Left cardiac atrium (tissue), 4 donors: Measurements from ENCODE around the gene TMEM233. TPM values are rescaled to one million over a fixed set of nuclear protein-coding genes. Genes with fewer than 3 reads are reported as not detected.
"Not testable (repeated sequence)": the region's sequence is repeated elsewhere in the genome, so short reads cannot be mapped to it uniquely, and the experiment has no call there.

Experiments
- ATAC-seq, 2 donors: fragments of 200-7000 bp; cut with Tn5 transposase; one replicate each; pipeline ENCODE4 v1.9.1; 2020; ENCODE audit warnings: mild to moderate bottlenecking in 2 of 2, moderate library complexity in 2 of 2
- DNase-seq: peaks from one replicate; pipeline ENCODE4 v3.0.0-alpha.2; 2020
- intact Hi-C, 2 donors: fragments of 100-400 bp; cut with DNase I; formaldehyde crosslinking; loops; one replicate each; pipeline versions ENCODE4 v1.14.1 to v1.15.1; 2022 to 2023
- total RNA-seq, 2 donors: library from RNA; stranded (reverse); fragmentation: NEBNext Ultra II Directional; extraction: Animal tissue kit (Norgen Biotek cat#: 25700); gene quantifications; one replicate each; pipeline ENCODE4 v1.2.1, GENCODE V29; 2021
- donor health status: DM: no; HTN: yes; CAD: no.
- donor health status: DM: no; HTN: yes; CAD: no; lungs with severe emphysema.
- donor health status: DM: yes; HTN: yes; CAD: no.
- donor health status: Dilated cardiomyopathy.

TMEM233 gene
- total RNA-seq, 2 donors from 2014 or later: 0.50 to 0.84 TPM

GRCh38 chr12:119601877-119602733 is 8.5 kb downstream of the TMEM233 start:
- DNase-seq: no peak
- intact Hi-C loops: no loop called here
- no peak for ATAC-seq

GRCh38 chr12:119602734-119603094 is 9.1 kb downstream of the TMEM233 start:
- no peak for ATAC-seq
- intact Hi-C loops: no loop called here

GRCh38 chr12:119603767-119604166 is 10.2 kb downstream of the TMEM233 start:
- no peak for DNase-seq
- intact Hi-C loops: no loop called here
- ATAC-seq: no peak

More at GRCh38 chr12:119602734-119603094, 9.1 kb downstream of the TMEM233 start:
- DNase-seq: no peak

GRCh38 chr12:119609358-119609757 is 15.8 kb downstream of the TMEM233 start:
- ATAC-seq (no peak), DNase-seq (no peak)
- intact Hi-C loops: no loop called here

- intact Hi-C loops: no loop called here
- no peak for ATAC-seq
- DNase-seq: no peak
Measured at GRCh38 chr12:119613319-119613936, 19.9 kb downstream of the TMEM233 start.

- DNase-seq (no peak), ATAC-seq (no peak)
- intact Hi-C loops: no loop called here
Measured at GRCh38 chr12:119614705-119615104, 21.1 kb downstream of the TMEM233 start.

GRCh38 chr12:119615518-119616475 is 22.2 kb downstream of the TMEM233 start:
- ATAC-seq (no peak), DNase-seq (no peak)
- intact Hi-C loops: no loop called here

GRCh38 chr12:119618328-119618896 is 24.8 kb downstream of the TMEM233 start:
- DNase-seq, ATAC-seq, intact Hi-C loops: not testable (repeated sequence)

- intact Hi-C loops: no loop called here
- DNase-seq (no peak), ATAC-seq (no peak)
Measured at GRCh38 chr12:119620490-119620889, 26.9 kb downstream of the TMEM233 start.

GRCh38 chr12:119621878-119622277 is 28.3 kb downstream of the TMEM233 start:
- intact Hi-C loops: no loop called here
- DNase-seq (no peak), ATAC-seq (no peak)

- intact Hi-C loops: no loop called here
- DNase-seq: no peak
- no peak for ATAC-seq
Measured at GRCh38 chr12:119624966-119625365, 31.4 kb downstream of the TMEM233 start.

GRCh38 chr12:119627019-119627643 is 33.6 kb downstream of the TMEM233 start:
- ATAC-seq: no peak

GRCh38 chr12:119627686-119628085 is 34.1 kb downstream of the TMEM233 start:
- intact Hi-C loops: no loop called here
- no peak for DNase-seq
- no peak for ATAC-seq

More at GRCh38 chr12:119627019-119627643, 33.6 kb downstream of the TMEM233 start:
- no peak for DNase-seq
- intact Hi-C loops: no loop called here

GRCh38 chr12:119630223-119630780 is 36.7 kb downstream of the TMEM233 start:
- intact Hi-C loops: no loop called here
- ATAC-seq: no peak
- DNase-seq: no peak

- intact Hi-C loops: no loop called here
- DNase-seq: no peak
- ATAC-seq: no peak
Measured at GRCh38 chr12:119630962-119631550, 37.5 kb downstream of the TMEM233 start.

GRCh38 chr12:119631930-119632678 is 38.5 kb downstream of the TMEM233 start:
- DNase-seq: no peak
- intact Hi-C loops: no loop called here
- ATAC-seq: no peak

- DNase-seq: no peak
- ATAC-seq: no peak
- intact Hi-C loops: no loop called here
Measured at GRCh38 chr12:119634743-119635142, 41.2 kb downstream of the TMEM233 start.
